ENCODE measurements around the gene EIF3K. TPM values are rescaled to one million over a fixed set of nuclear protein-coding genes. Genes with fewer than 3 reads are reported as not detected.

The EIF3K gene
- total RNA-seq, 1 experiment from 2014 or later, result 1,233 TPM

DNA sequence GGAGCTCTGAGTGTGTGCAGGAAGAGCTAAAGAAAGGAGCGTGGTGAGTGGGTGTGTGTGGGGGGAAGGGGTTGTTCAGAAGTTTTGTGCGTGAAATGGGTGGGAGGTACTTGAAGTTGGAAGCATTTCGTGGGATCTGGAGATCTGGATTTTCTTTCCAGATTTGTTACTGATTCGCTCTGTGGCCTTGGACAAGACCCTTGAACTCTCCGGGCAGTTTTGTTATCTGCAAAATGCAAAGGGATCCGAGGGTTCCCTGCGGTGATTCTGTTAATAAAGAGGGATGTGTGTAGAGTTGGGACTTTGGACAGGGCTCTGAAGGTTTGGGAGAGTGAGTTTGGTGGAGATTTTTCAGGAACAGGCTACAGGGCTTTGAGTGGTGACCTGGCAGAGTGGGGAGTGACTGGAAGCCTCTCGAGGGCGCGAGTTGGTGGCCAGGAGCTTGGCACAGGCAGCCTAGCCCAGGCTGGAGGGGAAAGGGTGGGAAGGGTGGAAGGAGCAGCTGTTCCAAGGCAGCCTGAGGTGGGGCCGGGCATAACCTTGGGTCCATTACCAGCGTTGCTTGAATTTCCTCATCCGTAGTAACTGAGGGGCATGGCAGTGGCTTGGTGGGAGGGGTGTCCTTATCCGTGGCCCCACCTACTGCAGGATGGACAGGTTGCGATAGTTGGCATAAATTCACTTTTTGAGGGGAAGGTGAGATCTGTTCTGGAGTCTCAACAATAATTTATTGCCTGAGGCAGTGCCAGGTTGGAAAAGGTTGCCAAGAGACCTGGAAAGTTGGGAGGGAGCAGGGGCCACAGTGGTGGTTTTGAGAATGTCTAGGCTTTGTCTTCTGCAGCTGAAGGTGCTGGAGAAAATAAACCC lies 30.6 kb downstream of the EIF3K start:
- no peak for DNase-seq (ENCODE audit: low spot score)

DNA sequence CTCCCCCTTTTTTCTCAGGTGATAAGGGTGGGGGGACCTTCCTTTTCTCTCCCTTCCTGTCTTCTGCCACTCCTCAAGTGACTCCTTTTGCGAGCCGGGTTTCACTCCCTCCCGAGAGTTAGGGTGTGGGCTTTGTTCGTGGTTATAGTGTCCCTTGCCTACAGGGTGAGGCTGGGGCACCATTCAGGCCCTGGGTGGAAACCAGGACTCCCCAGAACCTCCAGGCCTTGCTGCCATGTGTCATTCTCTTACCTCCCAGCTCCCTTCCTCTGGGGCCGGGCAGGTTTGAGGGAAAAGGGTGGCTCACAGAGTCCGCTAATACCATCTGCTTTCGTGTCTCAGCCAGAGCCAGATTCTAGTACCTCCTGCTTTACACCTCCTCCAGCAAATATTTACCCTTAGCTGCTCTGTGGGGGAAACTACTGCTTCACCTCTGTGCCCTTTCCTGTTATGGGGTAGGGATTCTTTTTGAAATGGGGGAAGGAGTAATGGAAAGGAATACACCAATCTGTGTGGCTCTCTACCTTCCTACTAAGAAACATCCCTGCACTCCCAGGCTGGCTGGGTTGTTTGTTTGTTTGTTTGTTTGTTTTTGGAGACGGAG lies 31.3 kb downstream of the EIF3K start:
- DNase-seq (ENCODE audit: low spot score), result no peak

DNA sequence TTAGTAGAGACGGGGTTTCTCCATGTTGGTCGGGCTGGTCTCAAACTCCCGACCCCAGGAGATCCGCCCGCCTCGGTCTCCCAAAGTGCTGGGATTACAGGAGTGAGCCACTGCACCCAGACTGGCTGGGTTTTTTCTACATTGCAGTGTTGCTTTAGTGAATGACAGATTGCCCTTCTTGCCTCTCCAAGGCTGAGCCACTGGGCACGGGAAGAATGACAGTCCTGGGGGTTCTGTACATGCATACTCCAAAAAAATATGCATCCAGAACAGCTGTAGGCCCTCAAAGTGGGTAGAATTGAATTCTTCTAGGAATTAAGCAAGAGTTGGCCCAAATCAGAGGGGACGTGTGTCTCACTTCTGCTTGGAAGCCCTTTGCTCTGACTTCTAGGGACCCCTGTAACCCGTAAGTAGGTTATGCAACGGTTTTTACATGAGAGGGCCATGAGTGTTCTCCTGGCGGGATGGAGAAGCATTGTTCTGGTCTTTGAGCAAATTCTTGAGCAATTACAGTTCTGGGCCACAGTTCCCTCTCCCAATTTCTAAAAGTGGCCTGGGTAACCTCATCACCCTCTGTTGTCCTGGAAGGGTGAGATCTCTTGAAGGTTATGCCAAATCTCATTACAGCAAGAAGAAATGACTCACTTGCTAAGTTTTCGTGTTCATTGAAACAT lies 32.1 kb downstream of the EIF3K start:
- no peak for DNase-seq (ENCODE audit: low spot score)

DNA sequence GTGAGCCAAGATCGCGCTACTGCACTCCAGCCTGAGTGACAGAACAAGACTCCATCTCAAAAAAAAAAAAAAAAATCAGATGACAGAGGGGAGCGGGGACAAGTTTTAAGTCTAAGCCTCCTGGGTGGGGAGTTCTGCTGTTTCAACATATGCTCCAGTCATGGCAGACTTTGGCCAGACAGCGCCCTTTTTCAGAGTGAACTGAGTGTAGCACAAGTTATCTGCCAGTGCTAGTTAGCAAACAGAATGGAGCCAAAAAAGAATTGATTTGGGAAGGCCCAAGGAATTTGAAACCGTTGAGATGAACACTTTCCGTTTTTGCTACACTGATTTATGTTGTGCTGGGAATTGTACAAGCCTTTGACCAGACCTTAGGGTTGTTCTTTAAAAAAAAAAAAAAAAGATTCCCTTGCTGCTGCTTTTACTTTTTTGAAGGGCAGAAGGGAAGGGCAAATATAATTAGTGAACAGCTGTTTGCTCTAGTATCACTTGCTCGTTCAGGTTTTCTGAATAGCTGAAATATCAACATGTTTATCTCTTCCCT lies 34.1 kb downstream of the EIF3K start:
- DNase-seq (ENCODE audit: low spot score), result no peak

DNA sequence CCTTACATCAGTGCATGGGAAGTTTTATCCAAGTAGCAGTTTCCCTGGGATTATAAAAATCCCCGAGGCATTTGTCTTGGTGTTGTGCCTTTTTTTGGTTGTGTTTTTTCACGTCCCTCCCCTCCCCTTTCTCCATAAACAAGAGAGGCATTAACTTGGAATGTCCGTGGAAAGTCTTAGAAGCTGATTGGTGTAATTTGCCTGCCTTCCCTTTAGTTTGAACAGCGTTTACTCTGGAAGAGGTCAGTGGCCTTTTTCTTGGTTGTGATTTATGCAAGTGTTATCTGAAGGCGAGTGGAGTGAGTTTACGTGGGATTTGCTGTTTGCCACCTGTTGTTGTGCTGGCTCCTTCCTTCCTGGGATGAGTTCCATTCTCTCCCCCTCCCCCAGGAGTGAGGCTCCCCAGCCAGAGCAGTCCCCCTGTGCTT lies 35.7 kb downstream of the EIF3K start:
- DNase-seq (ENCODE audit: low spot score), result no peak

DNA sequence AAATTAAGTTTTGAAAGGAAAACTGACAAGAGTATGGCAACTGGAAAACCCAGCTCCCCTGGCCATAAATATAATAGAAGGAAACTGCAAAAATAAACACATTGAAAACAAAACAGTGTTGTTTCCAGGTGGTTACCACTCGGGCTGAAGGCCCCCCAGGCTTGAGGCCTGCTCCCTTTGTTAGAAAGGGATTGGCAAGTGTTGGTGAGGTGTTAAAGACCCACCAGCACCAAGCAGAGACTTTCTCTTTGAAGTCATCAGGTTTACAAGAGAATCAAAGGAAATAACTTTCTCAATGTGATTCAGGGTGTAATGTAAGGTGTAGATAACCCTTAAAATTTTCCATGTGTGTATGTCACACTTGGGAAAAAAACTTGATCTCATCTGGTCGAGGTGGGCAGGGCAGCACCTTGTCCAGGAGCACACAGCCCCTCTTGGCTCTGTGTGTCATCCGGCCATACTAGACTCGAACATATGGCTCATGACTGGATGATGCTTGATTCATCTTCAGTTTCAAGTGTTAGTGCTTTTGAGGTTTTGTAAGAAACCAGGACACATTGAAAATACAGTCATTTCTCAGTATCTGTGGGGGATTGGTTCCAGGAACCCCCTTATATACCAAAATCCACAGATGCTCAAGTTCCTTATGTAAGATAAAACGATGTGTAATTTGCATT lies 36.3 kb downstream of the EIF3K start:
- DNase-seq (ENCODE audit: low spot score), result no peak

DNA sequence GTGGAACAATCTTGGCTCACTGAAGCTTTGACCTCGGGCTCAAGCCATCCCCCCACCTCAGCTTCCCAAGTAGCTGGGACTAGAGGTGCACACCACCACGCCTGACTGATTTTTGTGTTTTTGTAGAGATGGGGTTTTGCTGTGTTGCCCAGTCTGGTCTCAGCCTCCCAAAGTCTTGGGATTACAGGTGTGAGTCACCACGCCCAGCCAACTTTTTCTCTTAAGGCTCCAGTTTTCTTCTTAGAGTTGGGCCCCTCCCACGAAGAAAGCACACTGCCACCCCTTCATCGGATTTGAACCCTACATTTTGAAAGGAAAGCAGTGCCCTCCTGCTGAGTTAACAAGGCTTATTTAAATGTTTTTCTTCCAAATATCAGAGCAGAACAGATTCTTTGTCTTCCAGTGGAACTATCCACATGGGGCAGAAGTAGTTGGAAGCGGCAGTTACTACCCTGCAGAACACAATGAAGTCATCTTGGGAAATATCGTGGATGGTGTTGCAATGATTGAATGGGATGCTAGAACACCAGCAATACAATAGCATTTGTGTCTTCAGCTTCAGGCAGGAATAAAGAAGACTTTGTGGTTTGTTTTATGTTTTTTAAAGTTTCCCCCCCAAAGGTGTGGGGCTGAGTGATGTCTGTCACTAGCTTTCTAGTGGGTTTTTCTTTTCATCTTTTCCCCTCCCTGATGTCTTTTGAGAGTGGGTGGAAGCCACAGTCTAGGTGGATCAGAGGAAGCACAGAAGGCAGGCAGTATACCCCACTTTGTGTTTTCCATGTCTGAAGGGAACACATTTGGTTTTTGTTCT lies 37.4 kb downstream of the EIF3K start:
- DNase-seq (ENCODE audit: low spot score), result no peak

DNA sequence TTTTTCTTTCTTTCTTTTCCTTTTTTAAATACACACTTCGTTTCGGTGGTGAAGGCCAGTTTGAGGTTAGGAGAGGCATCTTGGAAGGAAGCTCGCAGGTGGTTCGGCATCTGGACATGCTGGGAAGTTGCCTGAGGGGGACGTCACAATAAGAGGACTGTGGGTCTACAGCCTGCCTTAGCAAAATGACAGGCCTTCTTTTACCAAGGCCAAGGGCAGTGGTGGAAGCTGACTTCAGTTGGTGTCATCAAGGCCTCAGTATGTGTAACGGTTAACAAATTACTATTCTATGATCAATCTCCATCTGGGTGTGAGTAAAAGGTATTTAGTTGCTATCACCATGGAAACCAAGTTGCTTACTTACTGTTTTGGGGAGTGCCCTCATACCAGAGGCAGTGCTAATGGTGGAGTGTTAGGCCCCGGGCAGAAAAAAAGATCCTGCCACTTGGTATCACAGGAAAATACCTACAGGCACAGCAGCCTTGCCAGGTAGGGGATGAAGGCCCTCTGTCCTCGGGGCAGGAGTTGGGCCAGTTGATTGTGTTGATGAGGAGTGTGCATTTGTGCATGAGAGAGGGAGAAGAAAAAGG lies 38.7 kb downstream of the EIF3K start:
- no peak for DNase-seq (ENCODE audit: low spot score)

DNA sequence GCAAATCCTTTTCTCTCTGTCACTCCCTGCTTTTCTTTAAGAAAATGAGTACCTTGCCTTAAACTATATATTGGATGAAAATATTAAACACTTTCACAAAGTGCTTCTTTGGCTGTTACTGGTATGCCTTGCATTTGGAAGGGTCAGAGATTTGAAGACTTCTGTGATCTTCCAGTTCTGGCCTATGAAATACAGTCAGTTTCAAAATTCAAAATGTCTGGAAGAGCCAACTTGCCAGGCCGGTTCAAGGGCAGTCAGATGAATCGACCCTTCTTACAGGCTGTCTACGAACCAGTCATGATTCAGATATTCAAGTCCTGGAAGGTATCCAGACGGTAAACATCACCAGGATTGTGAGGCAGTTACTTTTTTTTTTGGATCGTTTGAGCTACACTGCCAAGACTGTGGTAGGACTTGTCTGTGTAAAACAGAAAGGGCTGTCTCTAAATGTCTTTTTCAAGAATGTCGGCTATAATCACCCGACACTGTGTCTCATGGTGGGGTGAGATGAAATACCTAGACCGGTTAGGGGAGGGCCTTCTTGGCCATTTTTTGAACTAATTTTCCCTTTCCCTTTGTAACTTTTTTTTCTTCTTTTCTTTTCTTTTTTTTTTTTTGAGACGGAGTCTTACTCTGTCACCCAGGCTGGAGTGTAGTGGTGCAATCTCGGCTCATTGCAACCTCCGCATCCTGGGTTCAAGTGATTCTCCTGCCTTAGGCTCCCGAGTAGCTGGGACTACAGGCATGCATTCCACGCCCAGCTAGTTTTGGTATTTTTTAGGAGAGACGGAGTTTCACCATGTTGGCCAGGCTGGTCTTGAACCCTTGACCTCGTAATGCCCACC lies 39.7 kb downstream of the EIF3K start:
- peak; percentile 100 for DNase-seq (ENCODE audit: low spot score)

DNA sequence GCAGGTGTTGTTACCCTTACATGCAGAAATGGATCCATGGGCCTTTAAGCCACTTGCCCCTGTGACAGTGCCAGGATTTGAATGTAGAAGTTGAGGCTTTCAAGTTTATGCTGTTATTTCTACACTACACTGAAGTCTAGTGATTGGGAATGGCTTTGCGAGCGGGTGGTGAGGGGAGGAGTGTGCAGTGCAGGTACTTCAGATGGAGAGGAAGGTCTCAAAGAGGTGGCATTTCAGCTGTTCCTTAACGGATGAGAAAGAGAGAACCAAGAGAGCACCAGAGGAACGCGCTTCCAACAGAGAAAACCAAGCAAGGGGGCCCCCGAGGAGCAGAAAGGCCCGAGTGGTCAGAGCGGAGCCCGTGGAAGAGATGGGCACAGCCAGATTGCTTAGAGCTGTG lies 41.7 kb downstream of the EIF3K start:
- DNase-seq (ENCODE audit: low spot score), result no peak

DNA sequence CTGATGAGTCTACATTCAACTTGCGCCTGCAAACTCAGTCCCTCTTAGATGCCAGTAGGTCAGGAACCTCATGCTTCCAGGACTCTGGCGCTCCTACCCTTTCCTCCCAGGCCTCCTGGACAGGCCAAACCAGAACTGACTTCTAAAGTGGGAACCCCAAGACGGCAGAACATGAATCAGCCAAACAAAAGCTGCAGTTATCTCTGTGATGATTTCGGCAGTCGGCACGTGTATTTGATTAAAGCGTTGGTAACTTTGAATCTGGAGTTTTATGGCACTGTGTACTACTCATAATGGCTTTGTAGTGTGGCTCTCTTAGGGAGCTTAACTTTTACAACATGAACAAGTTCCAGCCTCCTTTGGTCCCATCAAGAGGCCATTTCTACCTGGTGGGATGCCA lies 42.1 kb downstream of the EIF3K start:
- DNase-seq (ENCODE audit: low spot score), result no peak

DNA sequence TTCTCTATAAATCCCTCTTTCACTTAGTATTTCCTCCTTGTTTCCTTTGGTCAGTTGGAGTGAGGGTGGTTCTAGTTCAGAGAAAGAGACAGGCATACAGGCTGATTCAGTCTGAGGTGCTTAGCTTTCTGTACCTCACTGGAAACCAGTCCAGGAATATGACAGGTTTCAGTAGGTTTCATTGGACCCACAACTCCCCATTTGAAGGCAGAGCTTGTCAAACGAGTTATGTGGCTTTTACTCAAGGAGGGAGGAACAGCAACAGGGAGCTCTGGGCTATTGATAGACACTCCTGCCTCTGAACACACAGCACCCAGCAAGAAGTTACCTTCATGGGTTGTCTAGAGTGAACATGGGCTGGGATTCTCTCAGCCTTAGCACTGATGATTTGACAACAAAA lies 43.0 kb downstream of the EIF3K start:
- DNase-seq (ENCODE audit: low spot score), result no peak

DNA sequence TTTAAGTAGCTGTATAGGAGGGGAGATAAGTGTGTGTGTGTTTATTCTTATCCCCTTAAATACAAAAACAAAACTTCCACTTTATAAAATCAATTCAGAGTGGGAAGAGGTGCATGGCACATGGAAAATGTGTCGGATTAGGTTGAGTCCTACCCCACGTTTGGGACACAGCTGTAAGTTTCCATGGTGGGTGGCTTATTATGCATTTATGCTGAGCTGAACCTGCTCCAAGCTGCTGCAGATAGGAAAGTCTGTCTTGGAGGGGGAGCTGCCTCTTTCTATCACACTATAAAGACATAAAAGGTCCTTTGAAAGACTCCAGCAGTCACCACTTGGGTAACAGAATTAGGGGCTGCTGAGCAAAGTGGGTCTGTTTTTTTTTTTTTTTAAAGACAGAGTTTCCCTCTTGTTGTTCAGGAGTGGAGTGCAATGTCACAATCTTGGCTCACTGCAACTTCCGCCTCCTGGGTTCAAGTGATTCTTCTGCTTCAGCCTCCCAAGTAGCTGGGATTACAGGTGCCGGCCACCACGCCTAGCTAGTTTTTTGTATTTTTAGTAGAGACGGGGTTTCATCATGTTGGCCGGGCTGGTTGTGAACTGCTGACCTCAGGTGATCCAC lies 43.7 kb downstream of the EIF3K start:
- DNase-seq (ENCODE audit: low spot score), result no peak

DNA sequence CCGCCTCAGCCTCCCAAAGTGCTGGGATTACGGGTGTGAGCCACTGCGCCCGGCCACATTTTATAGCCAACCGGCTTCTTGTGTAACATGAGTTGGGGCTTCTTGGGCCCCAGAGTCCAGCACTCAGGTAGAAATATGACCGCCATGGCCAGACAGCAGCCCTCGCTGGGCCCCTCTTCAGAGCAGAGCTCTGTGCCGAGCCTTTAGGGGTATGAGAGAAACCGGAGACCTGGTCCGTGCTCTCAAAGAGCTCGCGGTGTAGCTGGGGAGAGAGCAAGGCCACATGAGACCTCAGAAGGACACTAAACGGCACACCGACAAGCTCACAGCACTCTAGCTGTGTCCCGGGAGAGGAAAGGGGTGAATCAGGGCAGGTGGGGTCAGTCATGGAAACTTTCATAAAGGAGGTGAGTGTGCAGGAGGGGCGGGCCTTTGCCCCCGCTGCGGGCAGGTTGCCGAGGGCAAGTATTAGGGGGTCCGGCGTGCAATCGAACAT lies 44.2 kb downstream of the EIF3K start:
- no peak for DNase-seq (ENCODE audit: low spot score)

DNA sequence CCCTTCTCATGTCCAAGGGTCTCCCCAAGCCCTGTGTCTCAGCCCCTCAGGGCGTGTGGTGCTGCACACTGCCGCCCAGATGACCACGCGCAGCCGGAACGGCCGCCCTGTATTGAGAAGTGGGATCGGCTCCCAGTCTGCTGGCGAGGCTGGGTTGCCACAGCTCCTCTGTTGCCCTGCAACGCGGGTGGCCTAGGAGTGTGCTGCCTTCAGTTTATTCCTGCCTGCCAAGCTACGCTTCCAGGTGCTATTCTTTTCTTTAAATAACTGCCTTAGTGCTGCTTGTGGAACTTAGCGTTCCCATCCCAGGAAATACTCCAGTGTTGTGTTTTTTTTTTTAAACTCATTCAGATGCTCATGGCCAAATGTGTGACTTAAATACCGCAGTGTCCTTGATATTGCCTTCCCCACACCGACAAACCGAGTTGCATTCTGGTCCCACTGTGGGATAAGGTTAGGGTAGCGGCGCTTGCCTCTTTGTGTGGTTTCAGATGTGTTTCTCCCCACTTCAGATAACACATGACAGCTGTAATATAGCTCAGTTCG lies 45.0 kb downstream of the EIF3K start:
- DNase-seq (ENCODE audit: low spot score), result no peak

DNA sequence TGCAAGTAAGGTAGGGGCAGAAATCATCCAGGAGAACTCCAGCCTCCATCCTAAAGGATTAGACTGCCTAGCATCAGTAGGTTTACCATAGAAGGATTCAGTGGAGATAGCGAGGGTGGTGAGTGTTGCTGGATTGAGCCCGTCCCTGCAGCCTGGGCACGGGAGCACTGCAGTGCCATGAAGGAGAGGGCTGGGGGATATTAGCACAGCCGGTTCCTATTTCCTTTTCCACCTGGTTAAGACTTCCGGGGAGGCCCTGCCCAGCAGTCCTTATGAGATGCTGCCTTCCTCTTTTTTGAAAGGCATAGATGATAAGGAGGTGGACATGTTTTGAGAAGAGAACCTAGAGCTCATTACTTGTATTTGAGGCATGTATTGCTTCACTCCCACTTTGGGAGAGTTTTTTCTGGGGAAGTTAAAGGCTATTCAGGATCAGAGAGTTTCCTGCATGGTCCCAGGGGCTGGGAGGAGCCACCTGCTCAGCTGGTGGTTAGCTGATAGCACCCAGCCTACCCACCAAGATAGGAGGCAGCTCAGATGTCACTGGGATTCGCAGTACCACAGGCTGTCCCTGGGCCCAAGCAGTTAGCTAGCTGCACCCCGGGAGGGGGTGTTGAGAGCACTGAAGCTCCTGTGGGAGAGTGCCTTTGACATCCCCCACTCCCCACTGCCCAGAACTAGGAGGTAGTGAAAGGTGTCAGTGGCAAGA lies 45.7 kb downstream of the EIF3K start:
- no peak for DNase-seq (ENCODE audit: low spot score)

DNA sequence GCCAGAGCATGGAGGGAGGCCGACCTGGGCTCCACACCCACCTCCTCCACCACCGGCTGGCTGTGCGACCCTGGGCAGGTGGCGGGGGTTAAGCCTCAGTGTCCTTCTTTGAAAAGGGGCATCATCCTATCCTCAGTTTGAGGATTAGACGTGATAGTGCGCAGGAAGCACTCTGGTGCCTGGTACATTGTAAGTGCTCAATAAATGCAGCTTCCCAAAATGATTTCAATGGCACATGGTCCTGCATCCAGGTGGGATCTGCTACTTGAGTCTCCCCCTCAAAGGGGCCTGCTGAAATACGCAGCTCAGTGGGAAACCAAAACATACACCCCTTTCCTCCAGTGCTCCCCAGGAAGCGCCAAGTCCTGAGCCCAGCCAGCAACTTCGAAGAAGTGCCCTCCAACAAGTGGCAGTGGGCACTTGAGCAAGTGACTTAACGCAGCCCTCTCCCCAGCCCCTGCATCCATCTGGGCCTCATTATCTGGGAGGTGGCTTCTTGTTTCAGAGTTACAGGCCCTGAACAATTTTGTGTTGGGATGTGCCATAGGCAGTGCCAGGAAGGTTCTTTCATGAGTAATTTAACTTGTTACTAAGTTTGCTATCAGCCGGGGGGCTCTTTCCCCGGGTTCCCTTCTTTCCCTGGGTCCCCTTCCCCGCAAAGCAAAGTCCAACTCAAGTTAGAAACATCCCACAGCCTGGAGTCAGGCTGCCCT lies 46.4 kb downstream of the EIF3K start:
- DNase-seq (ENCODE audit: low spot score), result no peak

Measured in H4 (cell line).